ENCODE measurements around the gene RAB31.

DNA sequence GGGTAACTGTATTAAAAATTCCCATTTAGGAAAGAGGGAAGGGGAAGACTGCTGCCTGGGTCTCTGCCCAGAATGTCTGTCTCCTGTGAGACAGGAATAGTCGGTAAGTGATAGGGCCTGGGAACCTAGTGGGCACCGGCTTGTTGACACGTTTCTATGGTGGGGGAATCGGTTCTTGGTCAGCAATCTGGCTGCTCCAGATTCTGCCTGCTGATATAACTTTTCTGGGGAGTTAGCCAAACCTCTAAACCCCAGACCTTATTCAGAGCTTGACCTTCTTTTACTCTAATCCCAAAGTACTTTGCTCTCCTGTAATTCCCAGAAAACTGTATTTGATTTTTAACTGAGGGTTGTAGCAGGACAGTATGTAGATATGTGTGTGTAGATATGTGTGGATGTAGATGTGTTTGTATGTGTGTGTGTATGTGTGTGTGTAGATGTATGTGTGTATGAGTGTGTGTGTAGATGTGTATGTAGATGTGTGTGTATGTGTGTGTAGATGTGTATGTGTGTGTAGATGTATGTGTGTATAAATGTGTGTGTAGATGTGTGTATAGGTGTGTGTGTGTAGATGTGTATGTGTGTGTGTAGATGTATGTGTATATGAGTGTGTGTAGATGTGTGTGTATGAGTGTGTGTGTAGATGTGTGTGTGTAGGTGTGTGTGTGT is 115.8 kb downstream of the RAB31 start:
- no peak for TF ChIP-seq POLR2AphosphoS5 (IDR thresholded peaks at IDR 0.05; ENCODE audit: low read depth, low read length)
- TF ChIP-seq TAF1 (IDR thresholded peaks at IDR 0.05; ENCODE audit: low read depth, low read length) = no peak
- no peak for TF ChIP-seq POLR2A (IDR thresholded peaks at IDR 0.05; ENCODE audit: low read depth, low read length)
- no peak for TF ChIP-seq POU2F2 (IDR thresholded peaks at IDR 0.05; ENCODE audit: low read depth, low read length)

Measured in GM12891 (cell line).